GM23338 (cell line): ENCODE results near the gene PODN.

Source experiments
- CREB1 ChIP-seq: fragments of 250-450 bp; sonication (Bioruptor Pico); IDR thresholded peaks from 2 replicates; pipeline ENCODE4 v1.5.0; 2020; ENCODE audit warnings: low read depth, mild to moderate bottlenecking, moderate library complexity
- CTCF ChIP-seq, 2 experiments: fragments of 200-600 bp in 1 of 2; sonication (generic) in 1 of 2; conservative IDR thresholded peaks; 2 replicates each; pipeline versions ENCODE4 v1.5.1 to v1.6.1; 2016 to 2017; ENCODE audit warnings: antibody characterized with exemption in 2 of 2, low read depth in 2 of 2, mild to moderate bottlenecking in 2 of 2, moderate library complexity in 1 of 2
- EZH2 ChIP-seq: fragments of 200-600 bp; sonication (generic); IDR thresholded peaks from one replicate; pipeline ENCODE4 v1.8.0; 2017; ENCODE audit warnings: antibody characterized with exemption, mild to moderate bottlenecking, low read depth; ENCODE audit not compliant: unreplicated experiment
- EZH2phosphoT487 ChIP-seq: fragments of 200-600 bp; sonication (generic); IDR thresholded peaks from one replicate; pipeline ENCODE4 v1.8.1; 2018; ENCODE audit warnings: antibody characterized with exemption; ENCODE audit not compliant: unreplicated experiment
- JUNB ChIP-seq: IDR thresholded peaks from one replicate; pipeline ENCODE4 v1.6.1; 2016; ENCODE audit warnings: antibody characterized with exemption; ENCODE audit not compliant: unreplicated experiment
- NANOG ChIP-seq: IDR thresholded peaks from 2 replicates; pipeline ENCODE4 v1.6.1; 2016; ENCODE audit warnings: antibody characterized with exemption, borderline replicate concordance
- POLR2AphosphoS5 ChIP-seq: IDR thresholded peaks from 2 replicates; pipeline ENCODE4 v1.6.1; 2016; ENCODE audit warnings: antibody characterized with exemption, low read depth
- ZNF331 ChIP-seq: fragments of 250-450 bp; sonication (Bioruptor Pico); IDR thresholded peaks from 2 replicates; pipeline ENCODE4 v1.5.0; 2020; ENCODE audit warnings: low read depth, mild to moderate bottlenecking, moderate library complexity
- TF ChIP-seq, protein P1 (sequence below): IDR thresholded peaks from one replicate; pipeline ENCODE4 v1.6.1; 2018; ENCODE audit warnings: antibody characterized with exemption; ENCODE audit not compliant: unreplicated experiment
- TF ChIP-seq, protein P2 (sequence below): fragments of 250-450 bp; sonication (Bioruptor Pico); IDR thresholded peaks from 2 replicates; pipeline ENCODE4 v1.5.0; 2020; ENCODE audit warnings: mild to moderate bottlenecking, moderate library complexity
- TF ChIP-seq, protein P3 (sequence below): IDR thresholded peaks from 2 replicates; pipeline ENCODE4 v1.6.1; 2016; ENCODE audit warnings: antibody characterized with exemption

GRCh38 chr1:53024117-53024516, 37.9 kb upstream of the PODN start:
- TF ChIP-seq, protein P1, sequence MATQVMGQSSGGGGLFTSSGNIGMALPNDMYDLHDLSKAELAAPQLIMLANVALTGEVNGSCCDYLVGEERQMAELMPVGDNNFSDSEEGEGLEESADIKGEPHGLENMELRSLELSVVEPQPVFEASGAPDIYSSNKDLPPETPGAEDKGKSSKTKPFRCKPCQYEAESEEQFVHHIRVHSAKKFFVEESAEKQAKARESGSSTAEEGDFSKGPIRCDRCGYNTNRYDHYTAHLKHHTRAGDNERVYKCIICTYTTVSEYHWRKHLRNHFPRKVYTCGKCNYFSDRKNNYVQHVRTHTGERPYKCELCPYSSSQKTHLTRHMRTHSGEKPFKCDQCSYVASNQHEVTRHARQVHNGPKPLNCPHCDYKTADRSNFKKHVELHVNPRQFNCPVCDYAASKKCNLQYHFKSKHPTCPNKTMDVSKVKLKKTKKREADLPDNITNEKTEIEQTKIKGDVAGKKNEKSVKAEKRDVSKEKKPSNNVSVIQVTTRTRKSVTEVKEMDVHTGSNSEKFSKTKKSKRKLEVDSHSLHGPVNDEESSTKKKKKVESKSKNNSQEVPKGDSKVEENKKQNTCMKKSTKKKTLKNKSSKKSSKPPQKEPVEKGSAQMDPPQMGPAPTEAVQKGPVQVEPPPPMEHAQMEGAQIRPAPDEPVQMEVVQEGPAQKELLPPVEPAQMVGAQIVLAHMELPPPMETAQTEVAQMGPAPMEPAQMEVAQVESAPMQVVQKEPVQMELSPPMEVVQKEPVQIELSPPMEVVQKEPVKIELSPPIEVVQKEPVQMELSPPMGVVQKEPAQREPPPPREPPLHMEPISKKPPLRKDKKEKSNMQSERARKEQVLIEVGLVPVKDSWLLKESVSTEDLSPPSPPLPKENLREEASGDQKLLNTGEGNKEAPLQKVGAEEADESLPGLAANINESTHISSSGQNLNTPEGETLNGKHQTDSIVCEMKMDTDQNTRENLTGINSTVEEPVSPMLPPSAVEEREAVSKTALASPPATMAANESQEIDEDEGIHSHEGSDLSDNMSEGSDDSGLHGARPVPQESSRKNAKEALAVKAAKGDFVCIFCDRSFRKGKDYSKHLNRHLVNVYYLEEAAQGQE, result no peak
- TF ChIP-seq CTCF (conservative IDR thresholded peaks at IDR 0.05; ENCODE audit: low read depth in 2 of 2) (no peak), EZH2phosphoT487 (no peak), POLR2AphosphoS5 (no peak), EZH2 (no peak), JUNB (no peak), ZNF331 (CRISPR knock-in tag) (no peak), CREB1 (CRISPR knock-in tag) (no peak), NANOG (no peak)
- TF ChIP-seq, protein P2, sequence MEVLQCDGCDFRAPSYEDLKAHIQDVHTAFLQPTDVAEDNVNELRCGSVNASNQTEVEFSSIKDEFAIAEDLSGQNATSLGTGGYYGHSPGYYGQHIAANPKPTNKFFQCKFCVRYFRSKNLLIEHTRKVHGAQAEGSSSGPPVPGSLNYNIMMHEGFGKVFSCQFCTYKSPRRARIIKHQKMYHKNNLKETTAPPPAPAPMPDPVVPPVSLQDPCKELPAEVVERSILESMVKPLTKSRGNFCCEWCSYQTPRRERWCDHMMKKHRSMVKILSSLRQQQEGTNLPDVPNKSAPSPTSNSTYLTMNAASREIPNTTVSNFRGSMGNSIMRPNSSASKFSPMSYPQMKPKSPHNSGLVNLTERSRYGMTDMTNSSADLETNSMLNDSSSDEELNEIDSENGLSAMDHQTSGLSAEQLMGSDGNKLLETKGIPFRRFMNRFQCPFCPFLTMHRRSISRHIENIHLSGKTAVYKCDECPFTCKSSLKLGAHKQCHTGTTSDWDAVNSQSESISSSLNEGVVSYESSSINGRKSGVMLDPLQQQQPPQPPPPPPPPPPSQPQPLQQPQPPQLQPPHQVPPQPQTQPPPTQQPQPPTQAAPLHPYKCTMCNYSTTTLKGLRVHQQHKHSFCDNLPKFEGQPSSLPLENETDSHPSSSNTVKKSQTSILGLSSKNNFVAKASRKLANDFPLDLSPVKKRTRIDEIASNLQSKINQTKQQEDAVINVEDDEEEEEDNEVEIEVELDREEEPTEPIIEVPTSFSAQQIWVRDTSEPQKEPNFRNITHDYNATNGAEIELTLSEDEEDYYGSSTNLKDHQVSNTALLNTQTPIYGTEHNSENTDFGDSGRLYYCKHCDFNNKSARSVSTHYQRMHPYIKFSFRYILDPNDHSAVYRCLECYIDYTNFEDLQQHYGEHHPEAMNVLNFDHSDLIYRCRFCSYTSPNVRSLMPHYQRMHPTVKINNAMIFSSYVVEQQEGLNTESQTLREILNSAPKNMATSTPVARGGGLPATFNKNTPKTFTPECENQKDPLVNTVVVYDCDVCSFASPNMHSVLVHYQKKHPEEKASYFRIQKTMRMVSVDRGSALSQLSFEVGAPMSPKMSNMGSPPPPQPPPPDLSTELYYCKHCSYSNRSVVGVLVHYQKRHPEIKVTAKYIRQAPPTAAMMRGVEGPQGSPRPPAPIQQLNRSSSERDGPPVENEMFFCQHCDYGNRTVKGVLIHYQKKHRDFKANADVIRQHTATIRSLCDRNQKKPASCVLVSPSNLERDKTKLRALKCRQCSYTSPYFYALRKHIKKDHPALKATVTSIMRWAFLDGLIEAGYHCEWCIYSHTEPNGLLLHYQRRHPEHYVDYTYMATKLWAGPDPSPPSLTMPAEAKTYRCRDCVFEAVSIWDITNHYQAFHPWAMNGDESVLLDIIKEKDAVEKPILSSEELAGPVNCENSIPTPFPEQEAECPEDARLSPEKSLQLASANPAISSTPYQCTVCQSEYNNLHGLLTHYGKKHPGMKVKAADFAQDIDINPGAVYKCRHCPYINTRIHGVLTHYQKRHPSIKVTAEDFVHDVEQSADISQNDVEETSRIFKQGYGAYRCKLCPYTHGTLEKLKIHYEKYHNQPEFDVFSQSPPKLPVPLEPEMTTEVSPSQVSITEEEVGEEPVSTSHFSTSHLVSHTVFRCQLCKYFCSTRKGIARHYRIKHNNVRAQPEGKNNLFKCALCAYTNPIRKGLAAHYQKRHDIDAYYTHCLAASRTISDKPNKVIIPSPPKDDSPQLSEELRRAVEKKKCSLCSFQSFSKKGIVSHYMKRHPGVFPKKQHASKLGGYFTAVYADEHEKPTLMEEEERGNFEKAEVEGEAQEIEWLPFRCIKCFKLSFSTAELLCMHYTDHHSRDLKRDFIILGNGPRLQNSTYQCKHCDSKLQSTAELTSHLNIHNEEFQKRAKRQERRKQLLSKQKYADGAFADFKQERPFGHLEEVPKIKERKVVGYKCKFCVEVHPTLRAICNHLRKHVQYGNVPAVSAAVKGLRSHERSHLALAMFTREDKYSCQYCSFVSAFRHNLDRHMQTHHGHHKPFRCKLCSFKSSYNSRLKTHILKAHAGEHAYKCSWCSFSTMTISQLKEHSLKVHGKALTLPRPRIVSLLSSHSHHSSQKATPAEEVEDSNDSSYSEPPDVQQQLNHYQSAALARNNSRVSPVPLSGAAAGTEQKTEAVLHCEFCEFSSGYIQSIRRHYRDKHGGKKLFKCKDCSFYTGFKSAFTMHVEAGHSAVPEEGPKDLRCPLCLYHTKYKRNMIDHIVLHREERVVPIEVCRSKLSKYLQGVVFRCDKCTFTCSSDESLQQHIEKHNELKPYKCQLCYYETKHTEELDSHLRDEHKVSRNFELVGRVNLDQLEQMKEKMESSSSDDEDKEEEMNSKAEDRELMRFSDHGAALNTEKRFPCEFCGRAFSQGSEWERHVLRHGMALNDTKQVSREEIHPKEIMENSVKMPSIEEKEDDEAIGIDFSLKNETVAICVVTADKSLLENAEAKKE, result no peak
- TF ChIP-seq, protein P3, sequence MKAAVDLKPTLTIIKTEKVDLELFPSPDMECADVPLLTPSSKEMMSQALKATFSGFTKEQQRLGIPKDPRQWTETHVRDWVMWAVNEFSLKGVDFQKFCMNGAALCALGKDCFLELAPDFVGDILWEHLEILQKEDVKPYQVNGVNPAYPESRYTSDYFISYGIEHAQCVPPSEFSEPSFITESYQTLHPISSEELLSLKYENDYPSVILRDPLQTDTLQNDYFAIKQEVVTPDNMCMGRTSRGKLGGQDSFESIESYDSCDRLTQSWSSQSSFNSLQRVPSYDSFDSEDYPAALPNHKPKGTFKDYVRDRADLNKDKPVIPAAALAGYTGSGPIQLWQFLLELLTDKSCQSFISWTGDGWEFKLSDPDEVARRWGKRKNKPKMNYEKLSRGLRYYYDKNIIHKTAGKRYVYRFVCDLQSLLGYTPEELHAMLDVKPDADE, result no peak
